Adipocyte (in vitro differentiated cells): ENCODE data around the gene PHOX2B.

Experiments used
- DNase-seq: peaks from one replicate; pipeline ENCODE4 v3.0.0-alpha.2; 2015; ENCODE audit warnings: low read depth
- H3K27me3 ChIP-seq: replicated peaks from 2 replicates; pipeline ENCODE4 v1.7.0; 2013; ENCODE audit warnings: mild to moderate bottlenecking, low read length, moderate library complexity; ENCODE audit not compliant: control insufficient read depth, insufficient read depth
- H3K36me3 ChIP-seq: 2 replicates; pipeline ENCODE4 v1.7.0; 2013; ENCODE audit warnings: low read length, mild to moderate bottlenecking, moderate library complexity; ENCODE audit not compliant: control insufficient read depth, insufficient read depth, severe bottlenecking
- H3K4me1 ChIP-seq: 2 replicates; pipeline ENCODE4 v1.7.0; 2013; ENCODE audit warnings: mild to moderate bottlenecking, low read length, moderate library complexity; ENCODE audit not compliant: control insufficient read depth, insufficient read depth
- H3K4me3 ChIP-seq: 2 replicates; pipeline ENCODE4 v1.7.0; 2013; ENCODE audit warnings: mild to moderate bottlenecking, low read length, moderate library complexity
- H3K9ac ChIP-seq: 2 replicates; pipeline ENCODE4 v1.7.0; 2013; ENCODE audit warnings: mild to moderate bottlenecking, low read length, moderate library complexity
- H3K9me3 ChIP-seq: 2 replicates; pipeline ENCODE4 v1.7.0; 2013; ENCODE audit warnings: mild to moderate bottlenecking, low read length, moderate library complexity; ENCODE audit not compliant: control insufficient read depth

The PHOX2B gene

GRCh38 chr4:41758884-41759283, 10.4 kb upstream of the PHOX2B start:
- Histone ChIP-seq H3K9ac (no peak overlapping the region), H3K9me3 (no peaks in the 10 kb centered on the region), H3K36me3 (no peaks in the 10 kb centered on the region), H3K27me3 (peaks cover 39% of the 10 kb centered on the region), H3K4me3 (no peak overlapping the region), H3K4me1 (no peaks in the 10 kb centered on the region)
- no peak for DNase-seq

- DNase-seq, result no peak
- Histone ChIP-seq H3K9me3 (no peaks in the 10 kb centered on the region), H3K36me3 (no peaks in the 10 kb centered on the region), H3K4me1 (no peaks in the 10 kb centered on the region), H3K4me3 (no peak overlapping the region), H3K27me3 (peaks cover 49% of the 10 kb centered on the region), H3K9ac (no peak overlapping the region)
Observed at GRCh38 chr4:41757521-41758156, 9.1 kb upstream of the PHOX2B start.

GRCh38 chr4:41753942-41754341, 5.4 kb upstream of the PHOX2B start:
- Histone ChIP-seq H3K27me3 (peaks cover 78% of the 10 kb centered on the region), H3K4me3 (no peak overlapping the region), H3K9me3 (no peaks in the 10 kb centered on the region), H3K36me3 (no peaks in the 10 kb centered on the region), H3K9ac (no peak overlapping the region), H3K4me1 (no peaks in the 10 kb centered on the region)
- DNase-seq, result no peak

- no peak overlapping the region for H3K4me3 ChIP-seq
- H3K36me3 ChIP-seq, result no peaks in the 10 kb centered on the region
- H3K9ac ChIP-seq, result no peak overlapping the region
- DNase-seq, result no peak
- H3K27me3 ChIP-seq, result peaks cover 91% of the 10 kb centered on the region
- no peaks in the 10 kb centered on the region for H3K9me3 ChIP-seq
- no peaks in the 10 kb centered on the region for H3K4me1 ChIP-seq
Observed at GRCh38 chr4:41752081-41752836, 3.7 kb upstream of the PHOX2B start.

- no peak for DNase-seq
- H3K27me3 ChIP-seq, result peaks cover 91% of the 10 kb centered on the region
- H3K36me3 ChIP-seq, result no peaks in the 10 kb centered on the region
- no peak overlapping the region for H3K4me3 ChIP-seq
- H3K9ac ChIP-seq, result no peak overlapping the region
- H3K9me3 ChIP-seq, result no peaks in the 10 kb centered on the region
- no peaks in the 10 kb centered on the region for H3K4me1 ChIP-seq
Observed at GRCh38 chr4:41751449-41752061, 3.0 kb upstream of the PHOX2B start.

GRCh38 chr4:41750626-41751448, 2.3 kb upstream of the PHOX2B start:
- no peaks in the 10 kb centered on the region for H3K36me3 ChIP-seq
- no peaks in the 10 kb centered on the region for H3K9me3 ChIP-seq
- no peaks in the 10 kb centered on the region for H3K4me1 ChIP-seq
- H3K4me3 ChIP-seq, result no peak overlapping the region
- no peak overlapping the region for H3K9ac ChIP-seq
- peaks cover 90% of the 10 kb centered on the region for H3K27me3 ChIP-seq
- DNase-seq, result no peak

GRCh38 chr4:41750121-41750625, 1.6 kb upstream of the PHOX2B start:
- Histone ChIP-seq H3K9ac (no peak overlapping the region), H3K36me3 (no peaks in the 10 kb centered on the region), H3K4me3 (no peak overlapping the region), H3K27me3 (peaks cover 89% of the 10 kb centered on the region), H3K4me1 (no peaks in the 10 kb centered on the region), H3K9me3 (no peaks in the 10 kb centered on the region)
- no peak for DNase-seq

GRCh38 chr4:41749631-41750039, 1.1 kb upstream of the PHOX2B start:
- H3K27me3 ChIP-seq, result peaks cover 94% of the 10 kb centered on the region
- H3K4me3 ChIP-seq, result no peak overlapping the region
- DNase-seq, result no peak
- no peaks in the 10 kb centered on the region for H3K36me3 ChIP-seq
- H3K4me1 ChIP-seq, result no peaks in the 10 kb centered on the region
- no peak overlapping the region for H3K9ac ChIP-seq
- H3K9me3 ChIP-seq, result peaks cover under 1% of the 10 kb centered on the region

- H3K4me1 ChIP-seq, result no peaks in the 10 kb centered on the region
- H3K4me3 ChIP-seq, result no peak overlapping the region
- H3K9me3 ChIP-seq, result peaks cover 7% of the 10 kb centered on the region
- H3K27me3 ChIP-seq, result peaks cover 93% of the 10 kb centered on the region
- H3K36me3 ChIP-seq, result no peaks in the 10 kb centered on the region
- DNase-seq, result no peak
- no peak overlapping the region for H3K9ac ChIP-seq
Observed at GRCh38 chr4:41748074-41748570, 403 bp downstream of the PHOX2B start.

- no peaks in the 10 kb centered on the region for H3K4me1 ChIP-seq
- H3K9ac ChIP-seq, result no peak overlapping the region
- peaks cover 93% of the 10 kb centered on the region for H3K27me3 ChIP-seq
- no peaks in the 10 kb centered on the region for H3K36me3 ChIP-seq
- peaks cover 7% of the 10 kb centered on the region for H3K9me3 ChIP-seq
- H3K4me3 ChIP-seq, result no peak overlapping the region
- no peak for DNase-seq
Observed at GRCh38 chr4:41747230-41748055, 1.1 kb downstream of the PHOX2B start.
